UCSD-AML1 (cell line): ENCODE data around the gene ESAM.

Experiments used
- DNase-seq: peaks from one replicate; lab custom pipeline; 2025; ENCODE audit not compliant: unreplicated experiment; lab: John Stamatoyannopoulos, UW

ESAM gene

GRCh38 chr11:124762105-124762623 is at the start of gene ESAM:
TSS of gene ESAM (minus strand) at chr11:124762290. CDS start at chr11:124762154, 136 bp downstream.
- peak; percentile 81 for DNase-seq

GRCh38 chr11:124811399-124812125 is 49.5 kb upstream of the ESAM start:
- no peak for DNase-seq

- DNase-seq = no peak
Observed at GRCh38 chr11:124807660-124808270, 45.7 kb upstream of the ESAM start.

GRCh38 chr11:124807201-124807600 is 45.1 kb upstream of the ESAM start:
- DNase-seq = no peak

GRCh38 chr11:124804884-124805283 is 42.8 kb upstream of the ESAM start:
- DNase-seq = no peak

- DNase-seq = no peak
Observed at GRCh38 chr11:124801636-124802312, 39.7 kb upstream of the ESAM start.

- no peak for DNase-seq
Observed at GRCh38 chr11:124801014-124801413, 38.9 kb upstream of the ESAM start.

- DNase-seq = peak; percentile 78
Observed at GRCh38 chr11:124800226-124800929, 38.3 kb upstream of the ESAM start, which contains the start of gene MSANTD2. TSS of gene MSANTD2 (minus strand) at chr11:124800406. CDS start at chr11:124800380, 26 bp downstream.

GRCh38 chr11:124799348-124800225 is 37.5 kb upstream of the ESAM start:
- peak; percentile 46 for DNase-seq

- DNase-seq = no peak
Observed at GRCh38 chr11:124798991-124799347, 36.9 kb upstream of the ESAM start.

GRCh38 chr11:124796312-124796711 is 34.2 kb upstream of the ESAM start:
- DNase-seq = no peak

GRCh38 chr11:124793466-124794278 is 31.6 kb upstream of the ESAM start:
- DNase-seq = no peak

- no peak for DNase-seq
Observed at GRCh38 chr11:124791626-124792341, 29.7 kb upstream of the ESAM start.

- no peak for DNase-seq
Observed at GRCh38 chr11:124788521-124788920, 26.4 kb upstream of the ESAM start.

GRCh38 chr11:124784051-124784450 is 22.0 kb upstream of the ESAM start:
- no peak for DNase-seq

- DNase-seq = no peak
Observed at GRCh38 chr11:124783002-124783401, 20.9 kb upstream of the ESAM start.

- DNase-seq = no peak
Observed at GRCh38 chr11:124779568-124779967, 17.5 kb upstream of the ESAM start.

- no peak for DNase-seq
Observed at GRCh38 chr11:124778281-124778680, 16.2 kb upstream of the ESAM start.
